Osteocyte (in vitro differentiated cells): ENCODE measurements around the gene STON2. TPM values are rescaled to one million over a fixed set of nuclear protein-coding genes. Genes with fewer than 3 reads are reported as not detected.

ENCODE experiments used
- DNase-seq: peaks from one replicate; pipeline ENCODE4 v3.0.0; 2021; ENCODE audit warnings: mixed read lengths; ENCODE audit not compliant: unreplicated experiment; ENCODE audit errors: extremely low spot score
- H3K27ac Mint-ChIP-seq: one replicate; pipeline ENCODE4 v1.8.0; 2021; ENCODE audit warnings: mild to moderate bottlenecking, mixed read lengths; ENCODE audit not compliant: unreplicated experiment
- H3K27me3 Mint-ChIP-seq: one replicate; pipeline ENCODE4 v1.8.0; 2021; ENCODE audit warnings: mixed read lengths; ENCODE audit not compliant: unreplicated experiment
- H3K36me3 Mint-ChIP-seq: one replicate; pipeline ENCODE4 v1.8.0; 2021; ENCODE audit warnings: mixed read lengths; ENCODE audit not compliant: unreplicated experiment
- H3K4me1 Mint-ChIP-seq: one replicate; pipeline ENCODE4 v1.8.0; 2021; ENCODE audit warnings: mixed read lengths; ENCODE audit not compliant: unreplicated experiment
- H3K4me3 Mint-ChIP-seq: one replicate; pipeline ENCODE4 v1.8.0; 2021; ENCODE audit warnings: mild to moderate bottlenecking, moderate library complexity, mixed read lengths; ENCODE audit not compliant: unreplicated experiment
- H3K9me3 Mint-ChIP-seq: one replicate; pipeline ENCODE4 v1.8.0; 2021; ENCODE audit warnings: mixed read lengths; ENCODE audit not compliant: unreplicated experiment
- CTCF ChIP-seq: fragments of 200-600 bp; sonication (generic); IDR thresholded peaks from 2 replicates; pipeline ENCODE4 v1.5.0; 2021; ENCODE audit warnings: antibody characterized with exemption, mild to moderate bottlenecking, moderate library complexity
- total RNA-seq: library from RNA; stranded (reverse); gene quantifications from 2 replicates; pipeline ENCODE4 v1.2.1, GENCODE V29; 2021

The STON2 gene
- total RNA-seq, 1 donor from 2014 or later: not detected

GRCh38 chr14:81277096-81277495 is 123.0 kb downstream of the STON2 start:
- no peak for TF ChIP-seq CTCF
- DNase-seq: no peak
- H3K27me3 Mint-ChIP-seq: peaks cover 21% of the 10 kb centered on the region
- no peak overlapping the region for H3K27ac Mint-ChIP-seq
- H3K4me1 Mint-ChIP-seq: no peaks in the 10 kb centered on the region
- H3K36me3 Mint-ChIP-seq: no peaks in the 10 kb centered on the region
- no peak overlapping the region for H3K4me3 Mint-ChIP-seq
- H3K9me3 Mint-ChIP-seq: no peaks in the 10 kb centered on the region

DNA sequence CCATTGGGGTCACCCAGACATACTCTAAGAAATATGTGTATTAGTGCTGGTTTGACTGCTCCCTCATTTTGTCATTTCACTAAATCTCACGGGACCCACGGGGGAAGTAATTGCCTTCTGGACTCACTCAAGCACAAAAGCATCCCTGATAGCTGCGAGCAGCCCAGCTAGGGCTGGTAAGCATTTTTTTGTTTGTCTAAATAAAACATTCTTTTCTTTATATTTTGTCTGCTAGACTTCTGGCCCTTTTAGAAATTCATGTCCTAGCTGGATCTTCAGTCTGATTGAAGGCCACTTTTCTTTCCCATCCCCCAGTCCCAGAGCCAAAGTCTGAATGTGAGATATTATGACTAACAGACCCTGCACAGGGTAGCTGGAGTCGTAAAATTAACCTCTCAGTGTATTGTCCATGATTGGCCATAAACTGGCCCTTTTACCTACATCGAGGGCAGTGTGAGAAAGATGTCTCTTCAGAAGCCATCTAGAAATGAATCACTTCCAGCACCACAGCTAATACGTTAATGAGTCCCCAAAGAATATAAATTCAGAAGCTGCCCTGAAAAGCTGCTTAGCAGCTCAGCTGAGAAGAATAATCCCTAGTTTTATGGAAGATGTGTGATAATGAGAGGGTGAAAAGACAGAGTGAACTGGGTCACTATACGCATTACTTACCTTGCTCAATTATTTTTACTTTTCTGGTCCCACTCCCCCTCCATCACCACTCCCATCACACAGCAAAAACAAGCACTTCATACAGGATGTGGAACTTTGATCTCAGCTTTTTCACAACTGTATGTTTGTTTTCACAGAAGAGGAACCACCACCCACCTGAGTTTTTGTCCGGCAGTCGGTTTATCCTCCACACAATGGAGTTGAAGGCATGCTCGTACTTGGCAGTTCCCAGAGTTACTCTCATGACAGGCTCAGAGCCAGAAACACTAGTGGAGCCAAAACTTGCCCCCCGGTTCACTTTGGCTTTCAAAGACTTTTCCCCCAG is 123.8 kb downstream of the STON2 start:
- no peak for TF ChIP-seq CTCF
- Mint-ChIP-seq H3K4me1 (no peaks in the 10 kb centered on the region), H3K27me3 (peaks cover 21% of the 10 kb centered on the region), H3K36me3 (no peaks in the 10 kb centered on the region), H3K4me3 (no peak overlapping the region), H3K27ac (no peak overlapping the region), H3K9me3 (no peaks in the 10 kb centered on the region)
- DNase-seq: no peak

DNA sequence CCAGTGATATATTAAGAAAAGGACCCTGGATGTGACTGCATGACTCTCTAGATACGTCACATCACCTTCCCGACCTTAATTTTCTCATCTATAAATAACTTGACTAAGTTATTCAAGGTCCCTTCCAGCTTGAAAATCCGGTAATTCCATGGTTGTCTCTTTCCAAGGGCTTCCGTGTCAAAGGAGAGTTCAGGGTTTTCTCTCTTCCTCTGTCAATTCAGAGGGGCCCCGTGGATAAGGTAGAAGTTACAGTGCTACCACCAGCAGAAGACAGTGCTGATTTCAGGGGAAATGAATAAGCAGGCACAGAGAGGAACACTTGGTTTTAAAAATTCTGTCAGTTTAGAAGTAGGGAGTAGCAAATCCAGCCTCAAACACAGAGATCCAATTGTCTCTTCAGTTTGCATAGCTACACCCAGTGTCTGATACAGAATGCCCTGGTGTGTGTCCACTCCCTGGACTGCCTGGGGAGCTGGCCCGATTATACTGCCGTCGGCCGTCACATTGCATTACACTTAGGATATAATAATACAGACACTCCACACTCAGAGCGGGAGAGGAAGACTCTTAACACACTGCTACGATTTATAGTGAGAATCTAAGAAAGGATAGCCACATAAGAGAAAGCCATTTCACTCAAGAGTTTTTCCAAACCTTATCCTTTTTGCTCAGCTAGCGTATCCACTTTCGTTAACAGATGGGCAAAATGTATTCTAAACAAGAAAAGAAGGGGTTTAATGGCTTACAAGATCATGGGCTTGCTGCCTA is 124.6 kb downstream of the STON2 start:
- Mint-ChIP-seq H3K4me1 (no peaks in the 10 kb centered on the region), H3K9me3 (no peaks in the 10 kb centered on the region), H3K27ac (no peak overlapping the region), H3K4me3 (no peak overlapping the region), H3K36me3 (no peaks in the 10 kb centered on the region), H3K27me3 (peaks cover 21% of the 10 kb centered on the region)
- no peak for DNase-seq
- no peak for TF ChIP-seq CTCF

DNA sequence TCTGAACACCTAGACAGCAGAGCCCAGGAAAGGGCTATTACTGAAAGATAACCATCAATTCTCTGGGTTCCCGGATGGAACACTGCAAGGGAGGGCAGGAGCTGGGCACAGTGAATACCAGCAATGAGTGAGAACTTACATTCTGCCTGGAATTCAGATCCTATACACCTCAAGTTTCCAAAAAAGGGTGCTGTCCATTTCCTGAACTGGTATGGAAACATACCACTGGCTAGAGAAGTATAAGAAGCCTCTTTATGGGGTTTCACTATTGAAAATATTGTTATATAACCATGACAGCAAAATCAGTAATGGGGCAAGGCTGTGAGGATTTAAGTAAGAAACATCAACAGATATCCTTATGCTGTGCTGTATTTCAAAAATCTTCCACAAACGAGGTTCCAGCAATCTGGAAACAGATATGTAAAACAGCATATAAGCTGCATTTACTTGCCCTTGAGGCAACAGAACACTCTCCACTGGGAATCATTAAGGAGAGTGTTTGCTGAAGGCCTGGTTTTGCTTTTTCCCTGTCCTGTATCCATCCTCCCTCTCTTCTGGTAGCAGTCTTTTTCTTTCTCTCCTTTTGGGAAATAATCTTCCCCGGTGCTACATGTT is 126.1 kb downstream of the STON2 start:
- Mint-ChIP-seq H3K36me3 (no peaks in the 10 kb centered on the region), H3K27me3 (peaks cover 21% of the 10 kb centered on the region), H3K4me3 (no peak overlapping the region), H3K27ac (no peak overlapping the region), H3K9me3 (no peaks in the 10 kb centered on the region), H3K4me1 (no peaks in the 10 kb centered on the region)
- no peak for TF ChIP-seq CTCF
- DNase-seq: no peak
